ENCODE measurements around the gene PECR. TPM values are rescaled to one million over a fixed set of nuclear protein-coding genes. Genes with fewer than 3 reads are reported as not detected.

The PECR gene
- total RNA-seq, 1 donor from 2014 or later, result 6.6 TPM

GRCh38 chr2:216008387-216008786, 73.2 kb downstream of the PECR start:
- Mint-ChIP-seq H3K27me3 (ENCODE audit: low read depth) (no peaks in the 10 kb centered on the region), H3K4me3 (ENCODE audit: unreplicated experiment) (no peak overlapping the region), H3K4me1 (ENCODE audit: low read depth) (peaks cover 18% of the 10 kb centered on the region), H3K36me3 (ENCODE audit: low read depth) (peaks cover 3% of the 10 kb centered on the region), H3K9me3 (ENCODE audit: low read depth) (no peaks in the 10 kb centered on the region), H3K27ac (ENCODE audit: unreplicated experiment) (no peak overlapping the region)
- TF ChIP-seq CTCF (IDR thresholded peaks at IDR 0.05), result no peak
- DNase-seq (ENCODE audit: low spot score), result no peak

GRCh38 chr2:216006164-216006663, 75.4 kb downstream of the PECR start:
- no peak for DNase-seq (ENCODE audit: low spot score)
- peak overlapping the region; percentile 5 for H3K27ac Mint-ChIP-seq (ENCODE audit: unreplicated experiment)
- peaks cover 3% of the 10 kb centered on the region for H3K36me3 Mint-ChIP-seq (ENCODE audit: low read depth)
- no peak for TF ChIP-seq CTCF (IDR thresholded peaks at IDR 0.05)
- H3K4me1 Mint-ChIP-seq (ENCODE audit: low read depth), result peaks cover 11% of the 10 kb centered on the region
- H3K4me3 Mint-ChIP-seq (ENCODE audit: unreplicated experiment), result no peak overlapping the region
- no peaks in the 10 kb centered on the region for H3K9me3 Mint-ChIP-seq (ENCODE audit: low read depth)
- H3K27me3 Mint-ChIP-seq (ENCODE audit: low read depth), result no peaks in the 10 kb centered on the region

- no peak for TF ChIP-seq CTCF (IDR thresholded peaks at IDR 0.05)
- no peak overlapping the region for H3K27ac Mint-ChIP-seq (ENCODE audit: unreplicated experiment)
- no peaks in the 10 kb centered on the region for H3K27me3 Mint-ChIP-seq (ENCODE audit: low read depth)
- H3K4me1 Mint-ChIP-seq (ENCODE audit: low read depth), result peaks cover 11% of the 10 kb centered on the region
- H3K36me3 Mint-ChIP-seq (ENCODE audit: low read depth), result peaks cover 3% of the 10 kb centered on the region
- no peaks in the 10 kb centered on the region for H3K9me3 Mint-ChIP-seq (ENCODE audit: low read depth)
- no peak overlapping the region for H3K4me3 Mint-ChIP-seq (ENCODE audit: unreplicated experiment)
- no peak for DNase-seq (ENCODE audit: low spot score)
These were observed 76.8 kb downstream of the PECR start for GRCh38 chr2:216004697-216005283.

DNA sequence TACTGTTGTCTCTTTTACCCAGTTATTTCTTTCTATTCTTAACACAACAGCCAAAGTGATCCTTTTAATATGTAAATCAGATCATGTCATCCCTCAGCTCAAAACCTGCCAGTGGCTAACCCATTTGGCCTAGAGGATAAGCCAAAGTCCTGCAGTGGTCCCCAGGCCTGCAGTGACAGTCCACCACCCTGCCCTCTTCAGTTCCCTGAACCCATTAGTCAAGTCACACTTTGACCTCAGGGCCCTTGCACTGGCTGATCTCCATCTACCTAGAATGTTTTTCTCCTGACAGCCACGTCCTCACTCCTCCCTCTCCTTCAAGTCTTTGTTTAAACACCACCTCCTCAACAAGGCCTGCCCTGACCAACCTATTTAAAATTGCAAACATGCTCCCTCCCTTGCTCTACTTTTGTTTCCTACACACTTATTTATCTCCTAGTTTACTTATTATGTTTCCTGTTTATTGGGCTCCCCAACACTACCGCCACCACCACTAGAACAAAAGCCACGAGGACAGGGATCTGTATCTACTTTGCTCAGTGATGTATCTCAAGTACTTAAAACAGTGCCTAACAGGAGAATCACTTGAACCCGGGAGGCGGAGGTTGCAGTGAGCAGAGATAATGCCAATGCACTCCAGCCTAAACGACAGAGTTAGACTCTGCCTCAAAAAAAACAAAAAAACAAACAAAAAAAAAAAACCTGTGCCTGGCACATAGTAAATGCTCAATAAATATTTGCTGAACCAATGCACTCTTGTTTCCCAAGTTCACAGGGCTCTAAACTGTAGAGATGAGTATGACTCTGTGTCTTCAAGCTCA, 77.5 kb downstream of the PECR start:
- no peak for TF ChIP-seq CTCF (IDR thresholded peaks at IDR 0.05)
- no peak overlapping the region for H3K27ac Mint-ChIP-seq (ENCODE audit: unreplicated experiment)
- H3K27me3 Mint-ChIP-seq (ENCODE audit: low read depth), result no peaks in the 10 kb centered on the region
- H3K4me3 Mint-ChIP-seq (ENCODE audit: unreplicated experiment), result no peak overlapping the region
- H3K4me1 Mint-ChIP-seq (ENCODE audit: low read depth), result peaks cover 11% of the 10 kb centered on the region
- DNase-seq (ENCODE audit: low spot score), result no peak
- H3K36me3 Mint-ChIP-seq (ENCODE audit: low read depth), result peaks cover 3% of the 10 kb centered on the region
- H3K9me3 Mint-ChIP-seq (ENCODE audit: low read depth), result no peaks in the 10 kb centered on the region

- H3K4me3 Mint-ChIP-seq (ENCODE audit: unreplicated experiment), result no peak overlapping the region
- no peak overlapping the region for H3K27ac Mint-ChIP-seq (ENCODE audit: unreplicated experiment)
- no peak for TF ChIP-seq CTCF (IDR thresholded peaks at IDR 0.05)
- no peak for DNase-seq (ENCODE audit: low spot score)
- peaks cover 3% of the 10 kb centered on the region for H3K36me3 Mint-ChIP-seq (ENCODE audit: low read depth)
- H3K27me3 Mint-ChIP-seq (ENCODE audit: low read depth), result no peaks in the 10 kb centered on the region
- no peaks in the 10 kb centered on the region for H3K9me3 Mint-ChIP-seq (ENCODE audit: low read depth)
- H3K4me1 Mint-ChIP-seq (ENCODE audit: low read depth), result peaks cover 11% of the 10 kb centered on the region
These were observed 78.9 kb downstream of the PECR start for GRCh38 chr2:216002693-216003092.

All from chondrocyte (in vitro differentiated cells).